SU-DHL-6 (cell line): ENCODE data around the gene FAF2.

Experiments
- H2AFZ ChIP-seq: fragments of 200-600 bp; sonication (generic); 2 replicates; pipeline ENCODE4 v1.6.1; 2014; ENCODE audit warnings: low read depth, mild to moderate bottlenecking, moderate library complexity, mixed read lengths, antibody characterized with exemption, low read length; ENCODE audit not compliant: severe bottlenecking
- H3F3A ChIP-seq: fragments of 200-600 bp; shearing (Covaris generic); 2 replicates; pipeline ENCODE4 v1.6.0; 2016; ENCODE audit warnings: antibody characterized with exemption, mild to moderate bottlenecking; ENCODE audit not compliant: insufficient read depth
- H3K27ac ChIP-seq: fragments of 200-600 bp; sonication (generic); 2 replicates; pipeline ENCODE4 v1.5.1; 2016; ENCODE audit warnings: low read depth, mild to moderate bottlenecking, low read length, moderate library complexity, mixed read lengths
- H3K27me3 ChIP-seq: fragments of 200-600 bp; sonication (generic), shearing (Covaris generic); 2 replicates; pipeline ENCODE4 v1.6.0; 2014; ENCODE audit warnings: mild to moderate bottlenecking, low read length
- H3K36me3 ChIP-seq: fragments of 200-600 bp; sonication (generic); 2 replicates; pipeline ENCODE4 v1.6.1; 2014; ENCODE audit warnings: mild to moderate bottlenecking, low read length, mixed read lengths
- H3K4me2 ChIP-seq: fragments of 300-600, 200-600 bp; shearing (Covaris generic), sonication (generic); 2 replicates; pipeline ENCODE4 v1.6.0; 2014; ENCODE audit warnings: low read length, low read depth, mild to moderate bottlenecking; ENCODE audit not compliant: poor library complexity, severe bottlenecking
- H3K4me3 ChIP-seq: fragments of 200-600 bp; sonication (generic); 2 replicates; pipeline ENCODE4 v1.5.1; 2014; ENCODE audit warnings: antibody characterized with exemption, low read length, mild to moderate bottlenecking, mixed read lengths; ENCODE audit not compliant: insufficient read depth, poor library complexity, severe bottlenecking
- H3K79me2 ChIP-seq: fragments of 200-600 bp; sonication (generic); 2 replicates; pipeline ENCODE4 v1.6.1; 2014; ENCODE audit warnings: mild to moderate bottlenecking, low read length, moderate library complexity; ENCODE audit not compliant: insufficient read depth
- H3K9ac ChIP-seq: fragments of 200-600 bp; sonication (generic); 2 replicates; pipeline ENCODE4 v1.7.0; 2014; ENCODE audit warnings: mild to moderate bottlenecking, low read length
- H3K9me2 ChIP-seq: fragments of 200-600 bp; sonication (generic); replicated peaks from 2 replicates; pipeline ENCODE4 v1.6.1; 2014; ENCODE audit warnings: low read length; ENCODE audit not compliant: insufficient read depth
- H3K9me3 ChIP-seq: fragments of 200-600 bp; sonication (generic); 2 replicates; pipeline ENCODE4 v1.6.1; 2014; ENCODE audit warnings: low read length, mixed read lengths; ENCODE audit not compliant: insufficient read depth
- H4K20me1 ChIP-seq: fragments of 200-600 bp; sonication (generic); 2 replicates; pipeline ENCODE4 v1.6.1; 2014; ENCODE audit warnings: low read depth, mild to moderate bottlenecking, antibody characterized with exemption, low read length, moderate library complexity, mixed read lengths
- EZH2phosphoT487 ChIP-seq: fragments of 200-600 bp; sonication (generic), shearing (Covaris generic); conservative IDR thresholded peaks from 2 replicates; pipeline ENCODE4 v1.6.1; 2018; ENCODE audit warnings: mild to moderate bottlenecking, antibody characterized with exemption, low read length, moderate library complexity, mixed read lengths
- TF ChIP-seq, protein P1 (sequence below): fragments of 200-600 bp; sonication (generic); IDR thresholded peaks from one replicate; pipeline ENCODE4 v1.5.1; 2017; ENCODE audit warnings: antibody characterized with exemption, mild to moderate bottlenecking, low read length, moderate library complexity; ENCODE audit not compliant: insufficient read depth, poor library complexity, severe bottlenecking

FAF2 gene

DNA sequence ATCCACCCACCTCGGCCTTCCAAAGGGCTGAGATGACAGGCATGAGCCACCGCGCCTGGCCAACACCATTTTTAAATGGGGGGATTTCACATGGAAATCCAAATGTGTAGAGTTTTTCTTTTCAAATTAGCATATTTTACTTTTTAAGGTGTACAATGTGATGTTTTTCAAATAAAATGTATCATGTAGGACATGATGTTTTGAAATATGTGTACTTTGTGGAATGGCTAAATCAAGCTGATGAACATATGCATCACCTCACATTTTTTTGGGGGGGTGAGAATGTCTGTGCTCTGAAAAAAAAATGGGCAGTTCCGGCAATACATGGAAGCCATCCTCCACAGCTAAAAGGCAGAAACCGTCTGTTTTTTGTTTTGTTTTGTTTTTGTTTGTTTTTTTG is 3.4 kb upstream of the FAF2 start:
- Histone ChIP-seq H2AFZ (no peak overlapping the region), H3K4me3 (no peak overlapping the region), H3K27me3 (no peaks in the 10 kb centered on the region), H3K9ac (no peak overlapping the region), H4K20me1 (no peaks in the 10 kb centered on the region), H3K9me2 (no peaks in the 10 kb centered on the region), H3K36me3 (no peaks in the 10 kb centered on the region), H3K79me2 (peaks cover 14% of the 10 kb centered on the region), H3K4me2 (no peak overlapping the region), H3F3A (no peaks in the 10 kb centered on the region), H3K27ac (no peak overlapping the region), H3K9me3 (no peaks in the 10 kb centered on the region)
- TF ChIP-seq, protein P1, sequence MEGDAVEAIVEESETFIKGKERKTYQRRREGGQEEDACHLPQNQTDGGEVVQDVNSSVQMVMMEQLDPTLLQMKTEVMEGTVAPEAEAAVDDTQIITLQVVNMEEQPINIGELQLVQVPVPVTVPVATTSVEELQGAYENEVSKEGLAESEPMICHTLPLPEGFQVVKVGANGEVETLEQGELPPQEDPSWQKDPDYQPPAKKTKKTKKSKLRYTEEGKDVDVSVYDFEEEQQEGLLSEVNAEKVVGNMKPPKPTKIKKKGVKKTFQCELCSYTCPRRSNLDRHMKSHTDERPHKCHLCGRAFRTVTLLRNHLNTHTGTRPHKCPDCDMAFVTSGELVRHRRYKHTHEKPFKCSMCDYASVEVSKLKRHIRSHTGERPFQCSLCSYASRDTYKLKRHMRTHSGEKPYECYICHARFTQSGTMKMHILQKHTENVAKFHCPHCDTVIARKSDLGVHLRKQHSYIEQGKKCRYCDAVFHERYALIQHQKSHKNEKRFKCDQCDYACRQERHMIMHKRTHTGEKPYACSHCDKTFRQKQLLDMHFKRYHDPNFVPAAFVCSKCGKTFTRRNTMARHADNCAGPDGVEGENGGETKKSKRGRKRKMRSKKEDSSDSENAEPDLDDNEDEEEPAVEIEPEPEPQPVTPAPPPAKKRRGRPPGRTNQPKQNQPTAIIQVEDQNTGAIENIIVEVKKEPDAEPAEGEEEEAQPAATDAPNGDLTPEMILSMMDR: no peak
- no peak for TF ChIP-seq EZH2phosphoT487

DNA sequence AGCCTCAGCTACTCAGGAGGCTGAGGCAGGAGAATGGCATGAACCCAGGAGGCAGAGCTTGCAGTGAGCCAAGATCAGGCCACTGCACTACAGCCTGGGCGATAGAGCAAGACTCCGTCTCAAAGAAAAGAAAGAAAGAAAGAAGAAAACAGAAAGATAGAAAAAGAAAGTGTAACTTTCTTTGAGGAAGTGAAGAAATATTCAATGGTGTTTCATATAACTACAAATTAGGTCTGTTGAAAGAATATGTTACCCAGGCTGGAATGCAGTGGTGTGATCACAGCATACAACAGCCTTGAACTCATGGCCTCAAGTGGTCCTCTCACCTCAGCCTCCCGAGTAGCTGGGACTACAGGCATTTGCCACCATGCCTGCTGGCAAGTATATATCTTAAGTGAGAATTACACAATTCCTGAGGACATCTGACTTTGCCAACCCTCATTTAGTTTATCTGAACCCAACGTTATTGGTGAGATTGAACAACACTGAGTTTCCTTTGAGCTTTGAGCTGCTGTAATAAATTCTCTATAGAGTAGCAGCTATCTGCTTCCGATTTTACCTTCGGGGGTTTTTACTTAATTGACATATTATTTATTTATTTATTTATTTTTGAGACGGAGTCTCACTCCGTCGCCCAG is 2.0 kb upstream of the FAF2 start:
- peaks cover 28% of the 10 kb centered on the region for H3K79me2 ChIP-seq
- H4K20me1 ChIP-seq: no peaks in the 10 kb centered on the region
- H3K4me3 ChIP-seq: no peak overlapping the region
- no peak overlapping the region for H3K9ac ChIP-seq
- TF ChIP-seq EZH2phosphoT487: no peak
- TF ChIP-seq, protein P1: no peak
- no peak overlapping the region for H3K4me2 ChIP-seq
- H3K27ac ChIP-seq: no peak overlapping the region
- H3F3A ChIP-seq: no peaks in the 10 kb centered on the region
- H2AFZ ChIP-seq: no peak overlapping the region
- no peaks in the 10 kb centered on the region for H3K27me3 ChIP-seq
- no peaks in the 10 kb centered on the region for H3K9me2 ChIP-seq
- H3K36me3 ChIP-seq: no peaks in the 10 kb centered on the region
- no peaks in the 10 kb centered on the region for H3K9me3 ChIP-seq

DNA sequence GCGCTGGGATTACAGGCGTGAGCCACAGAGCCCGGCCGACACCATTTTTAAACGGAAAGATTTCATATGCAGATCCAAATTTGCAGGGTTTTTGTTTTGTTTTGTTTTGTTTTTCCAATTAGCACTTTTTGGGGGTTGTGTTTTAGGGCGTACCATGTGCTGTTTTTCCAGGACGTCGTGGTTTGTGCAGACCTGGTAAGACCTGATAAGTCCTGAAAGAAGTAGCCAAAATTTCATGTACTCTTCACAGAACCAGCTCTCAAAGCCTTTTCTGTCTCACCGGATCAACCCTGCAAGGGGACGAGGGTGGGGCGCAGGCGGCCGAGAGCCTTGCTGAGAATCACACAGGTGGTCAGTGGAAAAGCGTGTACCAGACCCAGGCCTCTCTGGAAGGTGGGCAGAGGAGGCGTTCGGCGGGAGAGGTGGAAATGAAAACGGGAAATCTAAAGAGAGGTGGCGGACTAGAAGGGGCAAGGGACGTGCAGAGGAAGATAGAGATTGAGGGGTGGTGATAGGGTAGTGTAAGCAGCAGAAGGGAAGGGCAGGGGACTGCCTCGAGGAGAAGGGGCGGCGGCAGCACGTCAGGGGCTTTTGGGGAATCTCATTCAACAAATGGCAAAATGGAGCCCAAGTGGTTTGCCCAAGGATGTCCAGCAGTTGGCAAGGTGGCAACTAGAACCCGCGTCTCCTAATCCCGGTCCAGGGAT is 1.1 kb upstream of the FAF2 start:
- no peaks in the 10 kb centered on the region for H3K9me3 ChIP-seq
- H3K4me2 ChIP-seq: peak overlapping the region; percentile 79
- H4K20me1 ChIP-seq: no peaks in the 10 kb centered on the region
- H3K27ac ChIP-seq: no peak overlapping the region
- H3K79me2 ChIP-seq: peaks cover 33% of the 10 kb centered on the region
- H3K9ac ChIP-seq: peak overlapping the region; percentile 89
- H3K9me2 ChIP-seq: no peaks in the 10 kb centered on the region
- peak overlapping the region; percentile 99 for H2AFZ ChIP-seq
- no peaks in the 10 kb centered on the region for H3K27me3 ChIP-seq
- H3K4me3 ChIP-seq: peak overlapping the region; percentile 99
- H3K36me3 ChIP-seq: no peaks in the 10 kb centered on the region
- H3F3A ChIP-seq: no peaks in the 10 kb centered on the region
- TF ChIP-seq EZH2phosphoT487: no peak
- TF ChIP-seq, protein P1: no peak
